Occipital lobe (tissue), 2 donors: ENCODE measurements around the gene HNRNPA2B1. TPM values are rescaled to one million over a fixed set of nuclear protein-coding genes. Genes with fewer than 3 reads are reported as not detected.
"Not testable (repeated sequence)": the region's sequence is repeated elsewhere in the genome, so short reads cannot be mapped to it uniquely, and the experiment has no call there.

Source experiments
- DNase-seq: peaks from one replicate; lab custom pipeline; 2025; lab: John Stamatoyannopoulos, UW
- total RNA-seq: library from RNA; depleted of rRNA; stranded (reverse); fragments of >200 nt; gene quantifications from one replicate; pipeline ENCODE4 v1.2.3, GENCODE V29; 2014

The HNRNPA2B1 gene
- total RNA-seq, 1 donor from 2014 or later, result 146 TPM

GRCh38 chr7:26166684-26167266, 33.8 kb downstream of the HNRNPA2B1 start:
- no peak for DNase-seq

- DNase-seq, result no peak
These were observed 34.4 kb downstream of the HNRNPA2B1 start for GRCh38 chr7:26165950-26166683.

GRCh38 chr7:26163804-26164203, 36.7 kb downstream of the HNRNPA2B1 start:
- DNase-seq, result not testable (repeated sequence)

GRCh38 chr7:26162431-26162830, 38.1 kb downstream of the HNRNPA2B1 start:
- no peak for DNase-seq

GRCh38 chr7:26160896-26161295, 39.6 kb downstream of the HNRNPA2B1 start:
- DNase-seq, result no peak

- DNase-seq, result no peak
These were observed 41.3 kb downstream of the HNRNPA2B1 start for GRCh38 chr7:26159243-26159642.

- no peak for DNase-seq
These were observed 42.9 kb downstream of the HNRNPA2B1 start for GRCh38 chr7:26157520-26158105.

GRCh38 chr7:26156451-26157420, 43.8 kb downstream of the HNRNPA2B1 start:
- no peak for DNase-seq

GRCh38 chr7:26155531-26156375, 44.8 kb downstream of the HNRNPA2B1 start:
- no peak for DNase-seq

- no peak for DNase-seq
These were observed 46.4 kb downstream of the HNRNPA2B1 start for GRCh38 chr7:26153823-26154783.

GRCh38 chr7:26153241-26153822, 47.2 kb downstream of the HNRNPA2B1 start:
- no peak for DNase-seq

- DNase-seq, result not testable (repeated sequence)
These were observed 47.7 kb downstream of the HNRNPA2B1 start for GRCh38 chr7:26152782-26153240.

GRCh38 chr7:26151953-26152781, 48.4 kb downstream of the HNRNPA2B1 start, which contains the start of gene NFE2L3:
Gene NFE2L3 (plus strand): TSS chr7:26152198. CDS start chr7:26152499, 301 bp downstream.
- DNase-seq, result peak; percentile 17

- no peak for DNase-seq
These were observed 48.9 kb downstream of the HNRNPA2B1 start for GRCh38 chr7:26151650-26151952.

GRCh38 chr7:26151096-26151495, 49.5 kb downstream of the HNRNPA2B1 start:
- no peak for DNase-seq

GRCh38 chr7:26149391-26149977, 51.1 kb downstream of the HNRNPA2B1 start:
- no peak for DNase-seq

GRCh38 chr7:26148307-26148700, 52.2 kb downstream of the HNRNPA2B1 start:
- DNase-seq, result not testable (repeated sequence)
